Fibroblast of pulmonary artery (primary cell): ENCODE data around the gene PTX3.

Experiments
- DNase-seq: peaks from one replicate; pipeline ENCODE4 v3.0.0-alpha.2; 2010; ENCODE audit warnings: low read depth
- H3K4me3 ChIP-seq: replicated peaks from 2 replicates; pipeline ENCODE4 v1.5.1; 2011; ENCODE audit warnings: low read depth, mild to moderate bottlenecking, control low read depth, low read length, moderate library complexity
- CTCF ChIP-seq: IDR thresholded peaks from 2 replicates; pipeline ENCODE4 v1.5.1; 2011; ENCODE audit warnings: mild to moderate bottlenecking, control low read depth, low read length, inconsistent platforms; ENCODE audit errors: missing control alignments

The PTX3 gene

GRCh38 chr3:157408499-157409149, 28.0 kb upstream of the PTX3 start:
- no peak for TF ChIP-seq CTCF
- DNase-seq = no peak
- no peak overlapping the region for H3K4me3 ChIP-seq

GRCh38 chr3:157409516-157409915, 27.1 kb upstream of the PTX3 start:
- H3K4me3 ChIP-seq = no peak overlapping the region
- TF ChIP-seq CTCF = no peak
- DNase-seq = no peak

GRCh38 chr3:157410945-157411344, 25.7 kb upstream of the PTX3 start:
- DNase-seq = no peak
- no peak overlapping the region for H3K4me3 ChIP-seq
- no peak for TF ChIP-seq CTCF

GRCh38 chr3:157412323-157412855, 24.3 kb upstream of the PTX3 start:
- no peak for DNase-seq
- TF ChIP-seq CTCF = no peak
- no peak overlapping the region for H3K4me3 ChIP-seq

- H3K4me3 ChIP-seq = no peak overlapping the region
- DNase-seq = no peak
- TF ChIP-seq CTCF = no peak
Observed at GRCh38 chr3:157414861-157415260, 21.8 kb upstream of the PTX3 start.

- DNase-seq = no peak
- no peak overlapping the region for H3K4me3 ChIP-seq
- no peak for TF ChIP-seq CTCF
Observed at GRCh38 chr3:157416347-157417087, 20.1 kb upstream of the PTX3 start.
